ENCODE measurements around the gene SARDH.
"Not testable (repeated sequence)": the region's sequence is repeated elsewhere in the genome, so short reads cannot be mapped to it uniquely, and the experiment has no call there.

SARDH gene

GRCh38 chr9:133777068-133777791, 39.1 kb upstream of the SARDH start:
- DNase-seq (ENCODE audit: low read depth), result no peak

DNA sequence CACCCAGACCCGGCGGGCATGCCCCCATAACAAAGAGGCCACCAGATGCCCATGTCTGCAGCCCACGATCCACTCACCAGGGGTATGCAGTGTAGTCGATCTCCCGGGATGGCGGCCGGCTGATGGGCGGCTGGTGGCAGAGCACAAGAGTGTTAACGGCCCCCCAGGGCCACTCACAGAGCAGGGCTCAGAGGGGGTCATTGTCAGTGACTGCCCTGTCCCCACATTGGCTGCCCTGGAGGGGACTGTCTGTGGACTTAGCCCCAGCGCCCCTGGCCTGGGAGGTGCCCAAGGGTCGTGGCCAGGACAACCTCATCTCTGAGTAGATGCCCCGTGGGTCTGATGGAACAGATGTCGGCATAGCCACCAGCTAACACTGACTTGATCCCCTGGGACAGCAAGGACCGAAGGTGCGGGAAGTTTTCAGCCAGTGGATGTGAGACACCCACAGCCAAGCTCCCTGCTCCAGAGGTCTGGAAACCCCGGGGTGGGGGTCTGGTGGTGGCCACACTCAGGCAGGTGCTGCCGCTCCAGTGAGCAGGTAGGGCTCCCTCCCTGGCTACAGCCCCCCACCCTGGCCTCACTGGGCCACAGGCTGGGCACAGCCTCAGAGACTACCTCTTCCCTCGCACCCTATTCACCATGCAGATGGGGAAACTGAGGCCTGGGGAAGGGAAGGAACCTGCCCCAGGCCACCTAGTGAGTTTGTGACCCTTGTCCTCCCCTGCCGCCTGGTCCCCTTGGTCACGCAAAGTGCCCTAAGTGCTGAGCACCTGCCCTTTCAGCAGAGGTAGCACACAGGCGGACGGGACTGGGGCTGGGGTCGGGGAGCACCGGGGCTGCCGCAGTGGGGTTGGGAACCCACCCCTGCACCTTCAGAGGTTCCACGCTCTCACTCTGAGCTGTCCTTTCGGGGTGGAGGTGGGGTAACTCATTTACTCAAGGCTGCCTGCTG, 38.1 kb upstream of the SARDH start:
- no peak for DNase-seq (ENCODE audit: low read depth)

- no peak for DNase-seq (ENCODE audit: low read depth)
These were observed 37.1 kb upstream of the SARDH start for GRCh38 chr9:133775291-133775690.

- DNase-seq (ENCODE audit: low read depth), result no peak
These were observed 36.6 kb upstream of the SARDH start for GRCh38 chr9:133774799-133775198.

DNA sequence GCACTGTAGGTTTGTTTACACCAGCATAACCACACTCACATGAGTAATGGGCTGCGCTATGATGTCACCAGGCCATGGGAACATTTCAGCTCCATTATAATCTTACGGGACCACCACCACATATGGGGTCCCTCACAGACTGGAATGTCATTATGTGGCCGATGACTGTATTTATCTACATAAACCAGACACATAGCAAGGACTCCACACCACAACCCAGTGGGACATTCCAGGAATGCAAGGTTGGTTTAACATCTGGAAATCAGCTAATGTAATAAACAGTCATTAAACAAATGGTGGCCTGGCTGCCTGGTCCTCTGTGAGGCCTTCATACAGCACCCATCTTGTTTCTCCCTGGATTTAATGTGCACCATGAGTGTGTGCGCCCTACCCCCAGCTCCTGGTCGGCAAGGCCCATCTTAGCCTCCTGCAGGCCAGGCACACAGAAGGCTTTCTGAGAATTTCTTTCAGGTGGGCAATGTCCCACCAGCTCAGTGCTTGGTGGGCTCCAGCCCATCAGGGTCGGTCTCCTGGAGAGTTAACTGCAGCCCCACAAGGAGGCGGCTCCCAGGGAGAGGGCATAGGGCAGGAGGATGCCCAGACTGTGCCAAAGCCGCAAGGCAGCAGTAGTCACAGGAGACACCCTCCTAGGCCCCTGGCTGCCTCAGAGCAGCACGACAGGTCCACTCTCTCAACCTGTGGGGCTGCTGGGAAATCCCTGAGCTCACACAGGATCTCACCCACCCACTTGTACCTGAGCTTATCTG, 35.9 kb upstream of the SARDH start:
- DNase-seq (ENCODE audit: low read depth), result no peak

GRCh38 chr9:133772581-133772980, 34.4 kb upstream of the SARDH start:
- DNase-seq (ENCODE audit: low read depth), result no peak

DNA sequence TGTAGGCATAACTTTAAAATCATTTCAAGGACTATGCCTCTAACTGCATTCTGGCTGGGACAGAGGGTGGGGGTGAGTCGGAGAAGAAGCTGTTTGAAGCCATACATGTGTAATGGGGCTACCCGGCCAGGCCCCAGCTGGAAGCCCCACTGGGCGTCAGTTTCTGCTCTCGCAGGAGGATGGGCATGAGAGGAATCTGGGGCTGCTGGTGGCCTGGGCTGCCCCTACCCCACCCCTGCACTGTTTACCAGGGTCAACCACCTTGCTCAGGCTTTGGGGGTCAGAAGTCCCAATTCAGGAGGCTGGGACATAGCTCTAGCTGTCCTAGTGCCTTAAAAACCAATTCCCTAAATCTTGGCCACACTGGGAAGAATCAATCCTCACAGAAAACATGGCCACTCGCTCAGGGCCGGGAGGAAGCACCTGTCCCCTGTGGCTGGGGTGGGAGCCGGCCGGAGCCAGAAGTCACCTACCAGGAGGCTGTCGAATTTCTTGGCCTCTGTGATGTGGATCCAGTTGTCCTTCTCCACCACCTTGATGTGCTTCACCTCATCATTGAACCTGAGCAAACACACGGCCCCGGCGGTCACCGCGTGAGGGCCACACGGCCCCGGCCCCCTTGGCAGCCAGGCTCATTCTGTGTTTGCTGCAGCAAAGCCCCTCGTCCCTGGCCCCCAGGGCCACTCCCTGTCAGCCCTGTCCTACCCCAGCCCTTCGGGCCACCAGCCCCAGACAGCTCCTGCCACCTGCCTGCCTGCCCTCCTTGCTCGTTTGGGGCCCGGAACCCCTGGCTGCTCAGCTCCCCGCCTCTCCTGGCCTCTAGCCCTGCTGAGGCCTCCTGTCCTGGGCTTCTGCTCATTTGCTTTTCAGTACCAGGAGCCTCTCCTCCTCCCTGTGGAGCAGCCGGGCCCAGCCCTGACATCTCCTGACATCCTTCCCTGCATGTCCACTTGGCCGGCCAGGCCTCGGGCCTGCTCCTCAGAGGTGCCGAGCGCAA, 33.6 kb upstream of the SARDH start:
- no peak for DNase-seq (ENCODE audit: low read depth)

- no peak for DNase-seq (ENCODE audit: low read depth)
These were observed 32.1 kb upstream of the SARDH start for GRCh38 chr9:133770076-133770777.

DNA sequence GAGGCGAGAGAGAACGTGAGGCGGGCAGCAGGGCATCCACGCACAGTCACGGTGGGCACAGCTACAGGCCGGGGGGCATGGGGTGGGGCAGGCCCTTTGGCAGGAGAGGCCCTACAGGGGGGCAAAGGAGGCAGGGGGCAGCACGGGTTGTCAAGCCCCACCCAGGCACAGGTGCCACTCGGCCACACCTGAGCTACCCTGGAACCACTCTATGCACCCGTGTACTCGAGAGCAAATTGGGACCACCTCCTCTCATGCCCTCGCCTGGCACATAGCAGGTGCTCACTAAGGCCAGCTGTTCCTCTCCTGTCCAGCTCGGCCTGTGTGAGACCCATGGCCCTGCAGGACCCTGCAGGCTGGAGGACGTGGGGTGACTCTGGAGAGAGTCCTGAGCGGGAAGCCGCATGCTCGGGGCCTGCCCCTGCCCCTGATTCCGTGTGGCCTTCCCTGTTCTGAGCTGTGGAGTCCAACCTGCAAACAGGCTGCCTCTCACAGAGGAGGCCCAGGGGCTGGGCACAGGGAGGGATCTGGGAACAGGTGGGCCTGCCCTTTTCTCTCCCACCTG, 31.4 kb upstream of the SARDH start:
- DNase-seq (ENCODE audit: low read depth), result no peak

DNA sequence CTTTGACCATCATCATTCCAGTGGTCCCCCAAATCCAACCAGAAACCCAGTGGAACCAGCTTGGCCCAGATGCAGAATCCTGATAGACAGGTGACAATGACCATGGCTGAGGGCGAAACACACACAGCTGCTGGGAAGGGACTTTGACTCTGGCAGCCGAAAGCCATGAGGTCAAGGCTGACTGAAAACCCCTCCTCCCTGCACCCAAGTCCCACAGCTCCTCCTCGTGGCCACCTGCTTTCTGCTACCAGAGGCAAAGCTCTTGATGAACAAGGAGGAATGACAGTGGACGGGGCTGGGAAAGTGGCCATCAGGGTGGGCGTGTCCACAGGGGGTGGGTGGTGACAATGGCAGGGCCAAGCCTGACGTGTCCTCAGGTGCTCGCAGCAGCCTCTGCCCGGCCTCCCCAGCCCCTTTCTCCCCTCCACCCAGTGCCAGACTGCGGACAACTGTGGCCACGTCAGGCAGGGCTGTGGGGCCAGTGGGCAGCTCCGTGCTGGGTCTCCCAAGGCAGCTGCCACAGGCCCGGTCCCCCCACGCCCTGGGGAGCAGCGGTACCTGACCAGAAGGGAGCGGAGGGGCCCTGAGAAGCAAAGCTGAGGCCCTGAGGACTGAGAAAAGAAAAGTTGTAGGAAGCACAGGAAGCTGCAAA, 30.8 kb upstream of the SARDH start:
- no peak for DNase-seq (ENCODE audit: low read depth)

GRCh38 chr9:133768371-133768858, 30.3 kb upstream of the SARDH start:
- no peak for DNase-seq (ENCODE audit: low read depth)

- no peak for DNase-seq (ENCODE audit: low read depth)
These were observed 29.5 kb upstream of the SARDH start for GRCh38 chr9:133767625-133768024.

DNA sequence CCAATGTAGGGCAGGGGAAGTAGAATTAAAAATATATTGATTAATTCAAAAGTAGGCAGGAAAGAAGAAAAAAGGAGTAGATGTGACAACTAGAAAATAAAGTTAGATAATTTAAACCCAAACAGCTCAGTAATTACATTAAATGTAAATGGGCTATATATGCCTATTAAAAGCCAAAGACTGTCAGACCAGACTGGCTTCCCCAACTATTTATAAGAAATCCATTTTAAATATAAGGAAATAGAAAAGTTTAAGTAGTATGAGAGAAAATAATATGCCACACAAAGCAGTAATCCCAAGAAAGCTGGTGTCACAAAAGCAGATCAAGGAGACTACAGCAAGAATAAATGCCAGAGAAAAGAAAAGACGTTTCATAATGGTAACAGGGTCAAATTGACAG, 28.9 kb upstream of the SARDH start:
- DNase-seq (ENCODE audit: low read depth), result no peak

GRCh38 chr9:133766234-133766633, 28.1 kb upstream of the SARDH start:
- not testable (repeated sequence) for DNase-seq (ENCODE audit: low read depth)

DNA sequence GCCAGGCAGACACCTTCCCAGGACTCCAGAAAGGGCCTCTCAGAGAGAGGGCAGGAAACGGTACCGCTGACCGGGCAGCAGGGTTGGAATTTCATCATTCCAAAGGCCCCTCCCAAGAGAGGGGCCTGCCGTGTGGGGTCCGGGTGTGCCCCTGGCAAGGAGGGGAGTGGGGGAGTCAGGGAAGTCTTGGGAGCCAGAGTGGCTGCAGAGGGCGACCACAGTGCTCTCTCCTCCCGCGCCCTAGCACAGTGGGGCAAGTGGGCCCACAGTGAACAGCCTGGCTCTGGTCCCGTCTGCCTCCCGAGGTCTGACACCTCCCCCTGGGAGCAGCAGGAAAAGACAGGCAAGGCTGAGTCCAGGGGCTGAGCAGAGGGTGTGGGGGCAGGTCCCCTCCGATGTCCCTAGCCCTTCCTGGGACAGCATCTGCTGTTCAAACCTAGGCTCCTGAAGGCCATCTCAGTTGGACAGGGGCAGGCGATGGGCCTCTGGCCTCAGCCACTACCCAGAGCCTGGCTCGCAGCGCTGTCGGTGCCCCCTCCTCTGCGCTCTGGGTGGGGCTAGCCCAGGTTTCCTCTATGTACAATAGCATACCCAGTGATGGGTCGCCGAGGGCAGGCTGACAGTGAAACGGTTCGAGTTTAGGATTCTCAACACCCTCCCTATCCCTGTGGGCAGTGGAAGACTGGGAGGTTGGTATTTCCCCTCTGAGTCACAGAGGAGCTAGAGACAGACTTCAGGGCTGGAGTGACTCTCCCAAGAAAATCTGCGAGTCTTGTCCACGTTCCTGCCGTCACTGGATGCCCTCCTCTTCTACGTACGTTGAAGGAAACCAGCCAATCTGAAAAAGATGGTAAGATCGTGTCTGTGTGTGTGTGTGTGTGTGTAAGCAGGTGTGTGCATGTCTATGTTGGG, 25.4 kb upstream of the SARDH start:
- no peak for DNase-seq (ENCODE audit: low read depth)

DNA sequence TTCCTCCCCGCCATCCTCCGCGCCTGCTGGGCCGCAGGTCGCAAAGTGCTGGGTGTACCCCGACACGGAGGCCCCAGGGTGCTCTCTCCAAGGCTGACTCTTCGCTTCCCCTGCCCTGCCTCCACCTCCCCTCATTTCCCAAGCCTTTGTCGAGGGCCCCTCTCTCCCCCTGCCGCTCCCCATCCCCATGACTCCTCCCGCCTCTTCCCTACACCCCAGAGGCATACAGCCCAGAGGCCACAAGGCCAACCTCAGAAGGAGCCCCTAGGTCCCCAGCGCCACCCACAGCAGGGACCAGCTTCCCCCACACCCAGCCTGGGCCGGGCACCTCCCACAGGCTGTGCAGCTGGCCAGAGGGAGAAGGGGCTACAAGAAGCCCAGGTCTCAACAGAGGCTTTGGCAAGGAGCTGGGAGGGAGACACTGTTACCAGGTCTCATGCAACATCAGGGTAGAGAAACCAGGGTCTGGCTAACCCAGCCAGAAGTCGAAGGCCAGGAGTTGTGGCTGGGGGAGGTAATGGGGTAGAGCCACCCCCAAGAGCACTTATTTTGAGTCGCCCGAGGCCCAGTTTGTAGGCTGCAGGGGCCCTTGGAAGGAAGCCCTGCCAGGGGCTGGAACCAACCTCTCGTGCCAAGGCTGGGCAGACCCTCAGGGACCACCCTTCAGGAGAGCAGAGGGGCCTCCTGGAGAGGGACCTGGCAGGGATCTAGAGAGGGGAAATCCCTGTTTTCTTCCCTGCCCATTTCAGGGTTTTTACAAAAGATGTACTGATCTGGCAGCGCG, 24.5 kb upstream of the SARDH start:
- DNase-seq (ENCODE audit: low read depth), result no peak

DNA sequence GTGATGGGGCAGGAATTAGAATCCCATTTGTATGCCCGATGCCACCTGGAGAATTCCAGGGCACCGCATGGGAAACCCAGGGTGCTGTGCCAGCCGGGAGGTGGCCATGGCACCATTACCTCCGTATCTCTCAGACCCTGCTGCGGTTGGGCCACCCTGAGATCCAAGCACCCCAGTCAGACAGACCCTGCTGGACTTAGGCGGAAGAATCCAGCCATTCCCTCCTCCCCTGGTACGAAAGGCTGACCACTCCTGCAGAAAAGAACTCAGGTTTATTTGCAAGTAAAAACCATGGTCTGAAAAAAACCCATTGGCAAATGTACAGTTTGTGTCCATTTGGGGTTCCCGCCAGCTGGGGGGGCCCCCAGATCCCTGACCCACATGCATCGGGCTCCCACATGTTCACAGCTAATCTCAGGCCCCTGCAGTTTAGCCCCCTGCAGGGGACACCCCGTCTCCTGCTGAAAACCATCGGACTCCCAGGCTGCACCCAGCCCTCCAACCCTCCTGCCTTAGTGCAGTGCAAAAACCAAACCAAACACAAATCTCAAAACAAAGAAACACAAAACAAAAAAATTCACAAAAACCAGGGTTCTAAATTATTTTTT, 23.6 kb upstream of the SARDH start:
- no peak for DNase-seq (ENCODE audit: low read depth)

Data from stimulated activated CD4-positive, alpha-beta T cell treated with anti-CD3 and anti-CD28 coated beads, Interleukin-2, amount 100 ng/mL, for 4 hours (primary cell).